ENCODE results near the gene OTUD7B. TPM values are rescaled to one million over a fixed set of nuclear protein-coding genes. Genes with fewer than 3 reads are reported as not detected.

Gene OTUD7B
- total RNA-seq, 1 donor from 2014 or later, result 7.3 TPM

DNA sequence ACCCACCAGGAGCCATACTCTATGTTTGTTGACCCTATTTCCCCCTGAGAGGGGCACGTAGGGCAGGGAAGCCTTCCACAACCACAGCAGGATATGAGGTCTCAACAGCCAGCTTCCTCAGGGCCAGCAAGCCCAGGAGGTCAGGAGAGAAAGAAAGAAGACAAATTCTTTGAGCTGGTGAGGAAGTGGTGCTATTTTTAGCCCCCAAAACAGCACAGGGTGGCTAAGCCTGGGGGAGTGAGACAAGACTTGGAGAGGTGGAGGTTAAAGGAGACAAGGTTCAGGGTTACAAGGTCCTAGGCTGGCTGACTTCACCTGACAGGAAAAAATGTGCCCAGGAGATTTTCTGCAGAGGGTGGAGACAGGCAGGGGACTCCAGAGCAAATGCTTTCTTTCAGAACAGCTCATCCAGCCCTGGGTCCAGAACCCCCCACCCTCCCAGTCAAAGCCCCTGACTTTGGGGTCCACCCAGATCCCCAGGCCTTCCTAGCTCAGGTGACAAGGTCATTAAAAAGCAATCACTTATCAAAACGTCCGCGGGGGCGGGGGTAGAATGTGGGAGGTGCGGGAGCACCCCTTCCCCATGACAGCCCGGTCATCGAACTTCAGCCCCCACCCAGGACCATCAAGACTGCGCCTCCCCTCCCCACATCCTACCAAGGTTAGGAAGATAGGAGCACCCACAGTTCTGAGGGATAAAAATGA lies 94.2 kb downstream of the OTUD7B start:
- DNase-seq, result no peak

DNA sequence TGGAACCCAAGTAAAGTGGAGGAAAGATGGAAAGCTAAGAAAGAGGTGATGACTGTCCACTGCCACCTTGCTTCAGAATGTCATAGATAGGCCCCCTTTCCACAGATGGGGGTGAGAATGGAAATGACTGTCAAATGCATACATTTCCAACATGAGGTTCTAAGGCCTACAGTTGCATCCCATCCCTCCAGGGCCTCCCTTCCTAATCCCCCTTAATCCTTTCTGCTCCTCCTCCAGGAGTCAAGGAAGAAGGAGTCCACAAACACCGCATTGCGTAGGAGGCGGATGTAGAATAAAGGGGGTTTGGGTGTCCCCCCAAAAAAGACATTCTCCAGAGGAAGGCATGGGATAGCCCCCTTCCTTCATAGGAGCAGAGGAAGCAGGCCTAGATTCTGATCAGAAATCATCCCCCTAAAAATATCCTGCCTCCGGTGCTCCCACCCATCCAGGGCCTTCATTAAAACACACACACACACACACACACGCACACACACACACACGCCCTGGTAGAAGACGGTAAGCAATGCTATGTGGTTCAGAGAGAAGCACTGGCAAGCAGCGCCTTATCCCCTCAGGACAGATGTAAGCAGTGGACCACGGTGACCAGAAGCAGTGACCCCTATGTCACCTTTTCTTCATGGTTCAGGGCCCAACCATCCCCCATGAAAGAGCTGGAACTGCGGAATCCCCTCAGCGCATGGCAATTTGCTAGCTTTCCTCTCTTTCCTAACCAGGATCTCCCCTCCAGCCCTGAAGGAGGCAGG lies 94.9 kb downstream of the OTUD7B start:
- no peak for DNase-seq

DNA sequence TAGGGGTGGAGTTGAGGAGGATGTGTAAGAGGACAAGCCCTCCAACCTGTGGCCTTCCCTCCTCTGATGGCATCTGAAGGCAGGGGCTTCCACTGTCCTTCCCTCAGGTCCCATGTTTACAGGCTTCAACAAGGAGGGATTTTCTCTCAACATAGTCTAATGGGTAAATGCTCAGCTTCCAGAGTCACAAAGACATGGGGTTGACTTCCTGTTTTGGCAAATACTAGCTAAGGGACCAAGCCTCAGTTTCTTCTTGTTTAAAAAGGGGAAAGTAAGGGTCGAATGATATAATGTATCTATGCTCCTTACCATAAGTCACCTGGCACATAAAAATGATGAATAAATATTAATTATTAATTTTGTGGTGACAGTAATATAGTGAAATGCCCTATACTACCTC lies 96.0 kb downstream of the OTUD7B start:
- no peak for DNase-seq

DNA sequence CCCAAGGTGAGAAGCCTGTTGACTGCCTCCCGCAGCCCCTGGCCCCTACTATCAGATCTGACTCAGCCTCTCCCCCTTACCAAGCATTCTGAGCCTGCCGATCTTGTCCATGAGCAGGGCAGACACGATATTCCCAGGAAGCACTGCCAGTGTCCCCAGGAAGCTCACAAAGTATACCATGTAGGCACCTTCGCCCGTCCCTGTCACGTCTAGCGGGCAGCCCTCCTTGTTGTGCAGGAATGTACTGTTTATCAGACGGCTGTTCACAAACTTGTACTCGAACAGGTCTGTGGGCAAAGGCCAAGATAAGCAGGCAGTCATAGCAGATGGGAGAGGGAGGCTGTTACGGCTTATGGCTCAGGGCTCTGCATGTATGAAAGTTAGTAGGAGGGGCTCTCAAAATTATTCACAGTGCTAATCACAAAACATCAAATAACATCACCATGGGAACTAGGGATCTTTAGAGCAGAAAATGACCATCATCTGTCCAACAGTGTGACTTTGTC lies 103.9 kb downstream of the OTUD7B start:
- DNase-seq, result no peak

DNA sequence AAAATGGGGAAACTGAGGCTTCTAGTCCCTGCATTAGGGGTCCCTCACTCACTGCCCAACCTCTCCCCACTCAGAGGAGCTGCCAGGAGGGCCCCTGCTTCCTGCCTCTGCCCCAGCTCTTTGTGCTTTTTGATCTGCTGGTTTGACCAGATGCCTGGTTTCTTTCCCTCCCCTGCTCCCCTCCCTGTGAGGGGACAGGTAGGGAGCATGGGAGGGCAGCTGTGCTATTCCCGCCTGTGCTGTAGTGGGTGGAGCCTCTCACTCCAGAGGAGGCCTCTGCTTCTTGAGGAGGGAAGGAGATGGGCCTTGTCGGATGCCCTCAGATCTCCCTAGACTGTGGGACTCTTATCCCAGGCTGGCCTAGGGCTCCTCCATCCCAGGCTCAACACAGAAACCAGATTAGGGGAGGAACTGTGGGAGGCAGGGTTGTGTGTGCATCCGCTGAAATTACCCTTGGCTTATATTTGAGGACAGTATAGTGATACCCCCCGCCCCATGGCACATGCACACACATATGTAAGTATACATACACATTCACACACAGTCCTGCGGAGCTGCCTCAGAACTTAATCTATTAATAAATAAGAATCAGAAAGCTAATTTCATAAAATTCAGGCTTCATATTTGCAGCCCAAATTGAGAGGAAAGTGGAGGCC lies 106.6 kb downstream of the OTUD7B start:
- DNase-seq, result no peak

DNA sequence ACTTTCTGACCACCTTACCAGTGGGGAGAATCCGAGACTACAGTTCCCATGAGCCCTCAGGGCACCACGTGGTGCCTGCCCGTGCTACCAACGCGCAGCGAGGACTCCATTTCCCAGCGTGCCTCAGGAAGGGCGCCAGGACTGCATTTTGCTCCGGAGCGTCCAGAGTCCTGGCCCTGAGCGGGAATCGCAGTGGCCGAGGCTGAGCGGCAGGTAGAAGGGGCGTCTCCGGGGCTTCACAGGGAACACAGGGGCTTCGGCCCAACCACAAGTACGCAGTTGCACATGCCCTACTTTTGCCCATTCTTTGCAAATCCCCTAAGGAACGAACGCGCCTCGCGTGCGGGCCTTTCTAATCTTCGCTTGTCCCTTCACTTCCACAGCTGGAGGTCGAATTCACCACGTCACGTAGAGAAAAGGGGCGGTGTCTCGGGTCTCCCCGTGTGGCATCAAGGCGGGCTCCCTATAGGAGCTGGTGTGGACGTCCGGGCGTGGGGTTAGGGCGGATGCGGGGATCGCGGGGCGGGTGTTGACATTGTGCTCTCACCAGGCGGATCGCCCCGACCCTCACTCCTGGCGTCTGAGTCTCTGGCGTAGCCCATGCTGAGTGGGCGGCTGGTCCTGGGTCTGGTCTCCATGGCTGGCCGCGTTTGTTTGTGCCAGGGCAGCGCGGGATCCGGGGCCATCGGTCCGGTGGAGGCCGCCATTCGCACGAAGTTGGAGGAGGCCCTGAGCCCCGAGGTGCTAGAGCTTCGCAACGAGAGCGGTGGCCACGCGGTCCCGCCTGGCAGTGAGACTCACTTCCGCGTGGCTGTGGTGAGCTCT lies 110.9 kb downstream of the OTUD7B start, which contains the start of gene BOLA1:
BOLA1 (plus strand) TSS at position 109 of the 825 bp plus-strand sequence; CDS start at position 601, 492 bp downstream.
- peak; percentile 90 for DNase-seq

DNA sequence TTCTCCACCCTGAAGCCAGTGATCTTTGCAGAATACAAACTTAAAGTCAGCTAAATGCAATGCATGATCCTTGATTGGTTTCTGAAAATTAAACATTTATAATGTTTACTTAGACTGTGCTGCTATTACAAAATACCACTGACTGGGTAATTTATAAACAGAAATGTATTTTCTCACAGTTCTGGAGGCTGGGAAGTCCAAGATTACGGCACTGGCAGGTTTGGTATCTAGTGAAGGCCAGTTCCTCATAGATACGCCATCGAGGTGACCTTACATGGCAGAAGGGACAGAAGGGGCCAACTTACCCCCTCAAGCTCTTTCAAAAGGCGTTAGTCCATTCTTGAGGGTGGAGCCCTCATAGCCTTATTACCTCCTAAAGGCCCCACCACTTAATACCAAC lies 114.0 kb downstream of the OTUD7B start:
- no peak for DNase-seq

DNA sequence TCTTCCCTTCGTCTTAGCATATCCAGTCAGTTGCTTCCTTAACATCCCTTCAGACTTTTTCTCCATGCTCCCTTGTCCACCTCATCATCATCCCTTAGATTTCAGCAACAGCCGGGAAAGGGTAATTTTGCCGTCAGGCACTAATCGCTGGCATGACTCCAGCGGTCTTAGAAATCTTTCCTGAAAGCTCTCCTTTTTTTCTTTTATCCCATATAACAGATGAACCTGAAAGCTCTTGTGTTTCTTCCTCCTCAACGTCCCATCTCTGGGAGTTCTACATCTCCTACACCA lies 121.6 kb downstream of the OTUD7B start:
- DNase-seq, result no peak

DNA sequence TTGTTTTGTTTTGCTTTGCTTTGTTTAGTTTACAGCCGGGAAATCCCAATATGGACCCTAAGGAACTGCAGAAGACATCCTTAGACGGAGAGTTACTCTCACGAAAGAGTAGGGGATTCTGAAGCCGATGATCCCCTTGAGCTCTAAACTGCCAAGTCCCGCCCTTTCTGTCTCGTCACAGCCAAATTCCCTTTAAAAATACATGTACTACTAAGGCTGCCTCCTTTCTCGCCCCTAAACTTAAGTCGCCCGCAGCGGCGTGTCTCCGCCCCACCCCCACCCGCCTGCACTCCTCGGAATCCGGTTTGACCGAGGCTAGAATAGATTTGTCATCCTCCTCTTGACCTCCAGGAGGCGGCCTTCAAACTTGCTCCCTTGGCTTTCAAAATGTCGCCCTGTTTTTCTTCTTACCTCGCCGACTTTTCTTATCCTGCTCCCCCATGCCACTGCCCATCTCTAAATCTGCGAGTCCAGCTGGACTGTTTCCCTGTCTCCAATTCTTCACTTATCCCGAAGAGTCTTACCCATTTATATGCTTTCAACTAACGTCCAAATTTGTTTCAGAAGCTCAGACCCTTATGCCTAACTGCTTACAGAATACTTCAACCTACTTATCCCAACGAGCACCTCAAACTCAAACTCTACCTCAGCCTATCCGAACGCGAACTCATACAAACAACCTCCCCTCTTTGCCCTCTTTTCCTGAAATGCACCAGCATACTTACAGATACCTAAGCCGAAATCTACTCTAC lies 122.1 kb downstream of the OTUD7B start:
- DNase-seq, result peak; percentile 60

Other genes starting within 250 kb of the OTUD7B start
- gene FCGR1A, start 228.0 kb downstream of the OTUD7B start, total RNA-seq, result 9.8 TPM
- gene BOLA1, start 111.2 kb downstream of the OTUD7B start, total RNA-seq, result 12.0 TPM
- gene SV2A, start 92.9 kb downstream of the OTUD7B start, total RNA-seq, result 71.4 TPM
- 8.4 TPM for gene SF3B4, start 82.9 kb downstream of the OTUD7B start, total RNA-seq
- 1.7 TPM for gene MTMR11, start 73.8 kb downstream of the OTUD7B start, total RNA-seq
- 84.2 TPM for gene VPS45, start 57.0 kb upstream of the OTUD7B start, total RNA-seq
- 52.7 TPM for gene PLEKHO1, start 139.2 kb upstream of the OTUD7B start, total RNA-seq
- gene ANP32E, start 225.4 kb upstream of the OTUD7B start, total RNA-seq, result 20.3 TPM
- 1.7 TPM for gene CA14, start 247.0 kb upstream of the OTUD7B start, total RNA-seq